Activated CD4-positive, alpha-beta T cell treated with anti-CD3 and anti-CD28 coated beads for 36 hours (primary cell): ENCODE results near the gene ZCRB1. TPM values are rescaled to one million over a fixed set of nuclear protein-coding genes. Genes with fewer than 3 reads are reported as not detected.

Experiments used
- ATAC-seq: fragments of 200-7000 bp; cut with Tn5 transposase; one replicate; pipeline ENCODE4 v1.10.0; 2021; ENCODE audit warnings: mild to moderate bottlenecking, moderate library complexity
- CTCF ChIA-PET: fragments of 350-600 bp; sonication (Branson Sonifier 250); formaldehyde crosslinking; loops from one replicate; lab custom pipeline; 2021; ENCODE audit warnings: antibody characterized with exemption; lab: Charles Lee
- POLR2A ChIA-PET: fragments of 350-600 bp; sonication (Branson Sonifier 250); formaldehyde crosslinking; loops from one replicate; lab custom pipeline; 2021; ENCODE audit warnings: antibody characterized with exemption, inconsistent platforms; lab: Charles Lee
- DNase-seq: peaks from one replicate; pipeline ENCODE4 v3.0.0-alpha.2; 2020
- H3K27ac Mint-ChIP-seq: one replicate; pipeline ENCODE4 v1.8.0; 2021; ENCODE audit warnings: mixed read lengths
- H3K27me3 Mint-ChIP-seq: one replicate; pipeline ENCODE4 v1.8.0; 2021; ENCODE audit warnings: mixed read lengths
- H3K36me3 Mint-ChIP-seq: one replicate; pipeline ENCODE4 v1.8.0; 2021; ENCODE audit warnings: low read depth, mixed read lengths
- H3K4me1 Mint-ChIP-seq: one replicate; pipeline ENCODE4 v1.8.0; 2021; ENCODE audit warnings: mixed read lengths
- H3K4me3 Mint-ChIP-seq: one replicate; pipeline ENCODE4 v1.8.0; 2021; ENCODE audit warnings: mild to moderate bottlenecking, moderate library complexity, mixed read lengths
- H3K9me3 Mint-ChIP-seq: one replicate; pipeline ENCODE4 v1.8.0; 2021; ENCODE audit warnings: low read depth, mixed read lengths
- intact Hi-C, 2 experiments: fragments of 100-400 bp; cut with DNase I in 1 of 2; cut with micrococcal nuclease in 1 of 2; formaldehyde crosslinking; loops; one replicate each; pipeline versions ENCODE4 v1.14.2 to v1.15.1; 2022 to 2024; cut with DNase I, micrococcal nuclease
- microRNA-seq: library from miRNA; unstranded; fragments of <30 nt; microRNA quantifications from one replicate; pipeline ENCODE4 v1.2.0, GENCODE V29; 2021; ENCODE audit warnings: borderline replicate concordance
- total RNA-seq, 2 experiments: library from RNA; stranded (reverse); gene quantifications; one replicate each; pipeline ENCODE4 v1.2.3, GENCODE V29; 2021

ZCRB1 gene
- total RNA-seq, 2 experiments from 2014 or later, result 79.9 to 103 TPM

DNA sequence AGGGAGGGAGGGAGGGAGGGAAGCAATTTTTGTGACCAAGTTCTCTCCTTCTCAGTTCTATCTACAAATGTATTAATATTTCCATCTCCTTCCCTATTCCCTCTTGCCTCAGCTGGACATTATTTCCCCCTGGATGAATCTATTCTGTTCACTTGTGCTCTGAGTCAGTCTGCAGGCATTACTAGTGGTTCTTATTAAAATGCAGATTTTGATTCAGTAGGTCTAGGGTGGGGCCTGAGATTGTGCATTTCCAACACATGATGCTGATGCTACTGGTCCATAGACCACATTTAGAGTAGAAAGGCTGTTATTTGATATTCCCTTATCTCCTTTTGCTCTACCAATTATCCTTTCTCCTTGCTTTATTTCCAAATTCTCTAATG lies 47.8 kb downstream of the ZCRB1 start:
- ChIA-PET CTCF (no interaction called here), POLR2A (no interaction called here)
- intact Hi-C loops, result no loop called here
- ATAC-seq (no peak), DNase-seq (no peak)
- H3K27me3 Mint-ChIP-seq, result no peaks in the 10 kb centered on the region
- no peaks in the 10 kb centered on the region for H3K36me3 Mint-ChIP-seq
- H3K27ac Mint-ChIP-seq, result no peak overlapping the region
- peaks cover 2% of the 10 kb centered on the region for H3K9me3 Mint-ChIP-seq
- H3K4me3 Mint-ChIP-seq, result no peak overlapping the region
- H3K4me1 Mint-ChIP-seq, result no peaks in the 10 kb centered on the region

GRCh38 chr12:42277396-42278127 lies 48.3 kb downstream of the ZCRB1 start:
- POLR2A ChIA-PET, result interaction anchor here (0.7 kb wide), 1 partner anchor 17 kb away, joined by 3 read pairs; no protein-coding TSS in a partner anchor
- no peak overlapping the region for H3K4me3 Mint-ChIP-seq
- no peak for DNase-seq
- ATAC-seq, result no peak
- H3K27me3 Mint-ChIP-seq, result peaks cover 1% of the 10 kb centered on the region
- no peaks in the 10 kb centered on the region for H3K4me1 Mint-ChIP-seq
- peaks cover 3% of the 10 kb centered on the region for H3K9me3 Mint-ChIP-seq
- CTCF ChIA-PET, result no interaction called here
- no peak overlapping the region for H3K27ac Mint-ChIP-seq
- intact Hi-C loops, result no loop called here
- H3K36me3 Mint-ChIP-seq, result no peaks in the 10 kb centered on the region

GRCh38 chr12:42275499-42275898 lies 50.4 kb downstream of the ZCRB1 start:
- no peak overlapping the region for H3K4me3 Mint-ChIP-seq
- CTCF ChIA-PET, result no interaction called here
- H3K36me3 Mint-ChIP-seq, result no peaks in the 10 kb centered on the region
- intact Hi-C loops, result no loop called here
- DNase-seq, result no peak
- POLR2A ChIA-PET, result no interaction called here
- peaks cover 4% of the 10 kb centered on the region for H3K9me3 Mint-ChIP-seq
- H3K27me3 Mint-ChIP-seq, result peaks cover 8% of the 10 kb centered on the region
- no peak overlapping the region for H3K27ac Mint-ChIP-seq
- ATAC-seq, result no peak
- peaks cover 4% of the 10 kb centered on the region for H3K4me1 Mint-ChIP-seq

DNA sequence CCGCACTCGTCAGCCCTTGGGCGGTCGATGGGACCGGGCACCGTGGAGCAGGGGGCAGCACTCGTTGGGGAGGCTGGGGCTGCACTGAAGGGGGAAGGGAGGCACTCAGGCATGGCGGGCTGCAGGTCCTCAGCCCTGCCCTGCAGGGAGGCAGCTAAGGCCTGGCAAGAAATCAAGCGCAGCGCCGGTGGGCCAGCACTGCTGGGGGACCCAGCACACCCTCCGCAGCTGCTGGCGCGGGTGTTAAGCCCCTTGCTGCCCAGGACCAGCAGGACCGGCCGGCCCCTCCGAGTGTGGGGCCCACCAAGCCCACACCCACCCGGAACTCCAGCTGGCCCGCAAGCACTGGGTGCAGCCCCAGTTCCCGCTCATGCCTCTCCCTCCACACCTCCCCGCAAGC lies 52.2 kb downstream of the ZCRB1 start:
- Mint-ChIP-seq H3K4me1 (peaks cover 4% of the 10 kb centered on the region), H3K4me3 (no peak overlapping the region), H3K27ac (no peak overlapping the region), H3K9me3 (peaks cover 4% of the 10 kb centered on the region), H3K27me3 (peaks cover 8% of the 10 kb centered on the region), H3K36me3 (no peaks in the 10 kb centered on the region)
- ATAC-seq (no peak), DNase-seq (no peak)
- CTCF ChIA-PET, result no interaction called here
- POLR2A ChIA-PET, result no interaction called here
- intact Hi-C loops, result no loop called here

DNA sequence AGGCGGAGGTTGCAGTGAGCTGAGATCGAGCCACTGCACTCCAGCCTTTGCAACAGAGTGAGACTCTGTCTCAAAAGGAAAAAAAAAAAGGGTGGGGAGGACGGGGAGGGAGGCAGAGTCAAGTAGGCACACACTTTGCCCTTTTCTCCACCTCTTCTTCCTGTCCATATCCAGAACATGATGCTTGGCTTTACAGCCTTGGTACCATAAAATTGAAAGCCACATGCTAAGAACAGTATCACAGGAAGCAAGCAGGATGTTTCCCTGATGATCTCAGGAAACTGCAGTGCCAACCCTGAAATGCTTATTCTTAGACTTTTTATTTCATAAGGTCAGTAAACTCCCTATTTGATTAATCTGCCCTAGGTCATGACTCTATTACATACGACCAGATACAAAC lies 55.3 kb downstream of the ZCRB1 start:
- H3K9me3 Mint-ChIP-seq, result peaks cover 4% of the 10 kb centered on the region
- no peaks in the 10 kb centered on the region for H3K36me3 Mint-ChIP-seq
- ChIA-PET POLR2A (no interaction called here), CTCF (no interaction called here)
- peaks cover 4% of the 10 kb centered on the region for H3K4me1 Mint-ChIP-seq
- intact Hi-C loops, result no loop called here
- ATAC-seq (no peak), DNase-seq (no peak)
- no peak overlapping the region for H3K4me3 Mint-ChIP-seq
- H3K27ac Mint-ChIP-seq, result no peak overlapping the region
- H3K27me3 Mint-ChIP-seq, result peaks cover 8% of the 10 kb centered on the region

GRCh38 chr12:42267413-42268190 lies 58.3 kb downstream of the ZCRB1 start:
- no peak overlapping the region for H3K27ac Mint-ChIP-seq
- ChIA-PET POLR2A (no interaction called here), CTCF (no interaction called here)
- no peaks in the 10 kb centered on the region for H3K36me3 Mint-ChIP-seq
- no peak for ATAC-seq
- intact Hi-C loops, result no loop called here
- peaks cover 4% of the 10 kb centered on the region for H3K4me1 Mint-ChIP-seq
- DNase-seq, result no peak
- peaks cover 7% of the 10 kb centered on the region for H3K27me3 Mint-ChIP-seq
- peaks cover 1% of the 10 kb centered on the region for H3K9me3 Mint-ChIP-seq
- H3K4me3 Mint-ChIP-seq, result no peak overlapping the region

DNA sequence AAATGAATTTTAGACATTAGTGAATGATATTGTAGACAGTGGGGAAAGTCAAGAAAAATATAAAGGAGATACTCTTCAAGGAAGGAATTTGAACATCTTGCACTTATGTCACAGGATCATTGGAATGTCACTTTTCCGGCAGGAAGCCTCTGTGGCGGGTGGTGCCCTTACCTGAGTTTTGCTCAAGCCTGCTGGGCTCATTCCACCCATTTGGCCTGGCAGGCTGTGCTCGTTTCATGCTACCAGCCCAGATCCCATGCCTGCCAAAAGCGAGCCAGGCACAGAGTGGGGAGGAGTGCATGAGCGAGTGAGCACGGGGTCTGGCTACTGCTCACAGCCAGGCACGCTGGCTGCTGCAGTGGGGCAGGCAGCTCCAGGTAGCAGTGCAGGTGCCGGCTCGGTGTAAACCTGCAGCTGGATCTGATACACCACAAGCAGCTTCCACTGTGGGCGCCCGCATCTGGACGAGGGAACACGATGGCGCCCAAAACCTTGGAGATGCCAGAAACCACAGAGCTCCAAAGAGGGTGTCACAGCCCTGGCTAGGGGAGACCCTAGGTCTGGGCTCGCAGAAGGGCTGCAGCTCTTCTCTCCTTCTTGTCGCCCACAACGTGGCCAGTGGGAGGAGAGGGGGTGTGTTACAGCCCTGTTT lies 59.2 kb downstream of the ZCRB1 start:
- CTCF ChIA-PET, result no interaction called here
- Mint-ChIP-seq H3K9me3 (no peaks in the 10 kb centered on the region), H3K27me3 (peaks cover 4% of the 10 kb centered on the region), H3K36me3 (no peaks in the 10 kb centered on the region), H3K4me3 (no peak overlapping the region), H3K4me1 (peaks cover 4% of the 10 kb centered on the region), H3K27ac (no peak overlapping the region)
- intact Hi-C loops, result no loop called here
- POLR2A ChIA-PET, result no interaction called here
- DNase-seq (no peak), ATAC-seq (no peak)

- ChIA-PET POLR2A (no interaction called here), CTCF (interaction anchor here (0.8 kb wide), 1 partner anchor 110 kb away, joined by 4 read pairs; no protein-coding TSS in a partner anchor)
These were observed 63.6 kb downstream of the ZCRB1 start for GRCh38 chr12:42262271-42262670.

More at GRCh38 chr12:42262271-42262670, 63.6 kb downstream of the ZCRB1 start:
- Mint-ChIP-seq H3K36me3 (no peaks in the 10 kb centered on the region), H3K27me3 (no peaks in the 10 kb centered on the region), H3K9me3 (no peaks in the 10 kb centered on the region), H3K27ac (no peak overlapping the region), H3K4me1 (no peaks in the 10 kb centered on the region), H3K4me3 (no peak overlapping the region)
- intact Hi-C loops, result no loop called here
- no peak for ATAC-seq
- no peak for DNase-seq

Small RNAs within 50 kb of the gene (microRNA-seq; reads per million reads assigned to microRNA genes)
- gene MIR7851, result 2.8 reads per million

Other genes with a start within 250 kb of the ZCRB1 start
- gene GXYLT1, start 181.2 kb downstream of the ZCRB1 start, total RNA-seq, result 1 to 10 TPM; 6.1 to 6.7 TPM
- gene YAF2, start 87.8 kb downstream of the ZCRB1 start, total RNA-seq, result 10 to 100 TPM; 32.8 to 34.4 TPM
- 10 to 100 TPM; 86.2 to 90.0 TPM for gene PPHLN1, start 73 bp upstream of the ZCRB1 start, total RNA-seq